ENCODE data around the gene ASPSCR1. TPM values are rescaled to one million over a fixed set of nuclear protein-coding genes. Genes with fewer than 3 reads are reported as not detected.

Gene ASPSCR1
- total RNA-seq, 1 donor from 2014 or later, result 32.9 TPM

- H3K4me1 Mint-ChIP-seq (ENCODE audit: low read depth), result no peaks in the 10 kb centered on the region
- no peaks in the 10 kb centered on the region for H3K27me3 Mint-ChIP-seq (ENCODE audit: low read depth)
- intact Hi-C loops (cut with micrococcal nuclease), result no loop called here
- no peak for DNase-seq (ENCODE audit: low spot score)
- no peaks in the 10 kb centered on the region for H3K36me3 Mint-ChIP-seq (ENCODE audit: low read depth)
- H3K9me3 Mint-ChIP-seq, result no peaks in the 10 kb centered on the region
- H3K4me3 Mint-ChIP-seq (ENCODE audit: low read depth), result no peak overlapping the region
- H3K27ac Mint-ChIP-seq, result no peak overlapping the region
Measured at GRCh38 chr17:81998691-81999438, 21.4 kb downstream of the ASPSCR1 start.

DNA sequence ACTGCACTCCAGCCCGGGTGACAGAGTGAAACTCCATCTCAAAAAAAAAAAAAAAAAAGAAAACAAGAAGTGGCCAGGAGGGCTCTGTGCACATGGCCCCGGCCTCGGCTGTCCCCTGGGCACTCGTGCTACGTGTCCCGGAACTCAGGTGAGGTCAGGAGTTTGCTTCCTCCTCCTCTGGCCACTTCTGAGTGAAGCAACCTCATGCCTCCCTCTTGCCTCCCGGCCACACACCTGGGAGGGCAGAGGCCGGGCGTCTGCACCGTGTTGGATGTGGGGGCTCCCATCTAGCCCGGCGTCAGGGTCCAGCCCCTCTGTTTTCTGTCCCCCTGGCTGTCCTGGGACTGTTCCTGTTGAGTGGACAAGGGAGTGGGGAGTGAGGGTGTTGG is 22.2 kb downstream of the ASPSCR1 start:
- H3K4me3 Mint-ChIP-seq (ENCODE audit: low read depth), result no peak overlapping the region
- H3K9me3 Mint-ChIP-seq, result no peaks in the 10 kb centered on the region
- no peaks in the 10 kb centered on the region for H3K36me3 Mint-ChIP-seq (ENCODE audit: low read depth)
- DNase-seq (ENCODE audit: low spot score), result no peak
- intact Hi-C loops (cut with micrococcal nuclease), result no loop called here
- no peaks in the 10 kb centered on the region for H3K4me1 Mint-ChIP-seq (ENCODE audit: low read depth)
- no peak overlapping the region for H3K27ac Mint-ChIP-seq
- no peaks in the 10 kb centered on the region for H3K27me3 Mint-ChIP-seq (ENCODE audit: low read depth)

GRCh38 chr17:81999976-82000802 is 22.8 kb downstream of the ASPSCR1 start:
- Mint-ChIP-seq H3K36me3 (ENCODE audit: low read depth) (no peaks in the 10 kb centered on the region), H3K27ac (no peak overlapping the region), H3K4me3 (ENCODE audit: low read depth) (no peak overlapping the region)

DNA sequence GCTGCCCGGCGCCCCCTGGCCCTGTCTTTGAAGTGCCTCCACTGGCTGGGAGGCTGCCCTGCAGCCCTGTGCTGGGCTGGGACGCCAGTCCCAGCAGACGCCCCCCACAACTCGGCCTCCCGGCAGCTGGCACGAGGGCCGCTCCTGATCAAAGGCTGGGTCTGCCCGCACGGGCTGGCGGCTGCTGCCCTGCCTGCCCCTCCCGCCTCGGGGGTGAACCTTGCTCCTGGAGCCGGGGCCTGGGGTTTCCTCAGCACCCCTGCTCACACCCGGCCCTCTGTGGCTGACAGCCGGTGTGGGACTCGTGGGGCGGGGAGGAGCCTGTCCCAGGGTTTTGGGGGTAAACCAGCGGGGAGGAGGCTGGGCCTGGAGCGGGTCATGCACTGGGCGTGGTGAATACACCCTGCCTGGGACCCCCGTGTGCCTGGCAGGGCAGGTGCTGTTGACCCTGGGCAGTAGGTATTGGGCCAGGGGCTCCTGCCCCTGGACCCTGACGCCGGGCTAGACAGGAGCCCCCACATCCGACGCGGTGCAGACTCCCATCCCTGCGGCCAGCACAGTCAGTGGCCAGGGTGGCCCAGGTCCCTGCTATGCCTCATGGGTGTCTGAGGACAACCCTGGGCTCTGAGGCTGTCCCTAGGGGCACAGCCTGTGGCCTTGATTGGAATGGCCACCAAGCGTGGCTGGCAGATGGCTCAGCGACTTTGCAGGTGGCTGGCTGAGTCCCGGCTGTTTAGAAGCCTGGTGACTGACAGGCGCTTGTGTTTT is 23.6 kb downstream of the ASPSCR1 start:
- no peaks in the 10 kb centered on the region for H3K4me1 Mint-ChIP-seq (ENCODE audit: low read depth)
- H3K4me3 Mint-ChIP-seq (ENCODE audit: low read depth), result no peak overlapping the region
- H3K36me3 Mint-ChIP-seq (ENCODE audit: low read depth), result no peaks in the 10 kb centered on the region
- H3K27ac Mint-ChIP-seq, result no peak overlapping the region
- no peak for DNase-seq (ENCODE audit: low spot score)
- intact Hi-C loops (cut with micrococcal nuclease), result no loop called here
- no peaks in the 10 kb centered on the region for H3K9me3 Mint-ChIP-seq
- H3K27me3 Mint-ChIP-seq (ENCODE audit: low read depth), result no peaks in the 10 kb centered on the region

More at GRCh38 chr17:81999976-82000802, 22.8 kb downstream of the ASPSCR1 start:
- intact Hi-C loops (cut with micrococcal nuclease), result no loop called here
- Mint-ChIP-seq H3K27me3 (ENCODE audit: low read depth) (no peaks in the 10 kb centered on the region), H3K4me1 (ENCODE audit: low read depth) (no peaks in the 10 kb centered on the region), H3K9me3 (no peaks in the 10 kb centered on the region)
- DNase-seq (ENCODE audit: low spot score), result no peak

GRCh38 chr17:82001571-82002056 is 24.2 kb downstream of the ASPSCR1 start:
- DNase-seq (ENCODE audit: low spot score), result no peak
- H3K9me3 Mint-ChIP-seq, result no peaks in the 10 kb centered on the region
- no peaks in the 10 kb centered on the region for H3K27me3 Mint-ChIP-seq (ENCODE audit: low read depth)
- H3K4me1 Mint-ChIP-seq (ENCODE audit: low read depth), result no peaks in the 10 kb centered on the region
- H3K36me3 Mint-ChIP-seq (ENCODE audit: low read depth), result no peaks in the 10 kb centered on the region
- intact Hi-C loops (cut with micrococcal nuclease), result no loop called here
- H3K4me3 Mint-ChIP-seq (ENCODE audit: low read depth), result no peak overlapping the region
- H3K27ac Mint-ChIP-seq, result no peak overlapping the region

GRCh38 chr17:82003411-82004381 is 26.3 kb downstream of the ASPSCR1 start:
- intact Hi-C loops (cut with micrococcal nuclease), result no loop called here
- DNase-seq (ENCODE audit: low spot score), result no peak
- no peaks in the 10 kb centered on the region for H3K27me3 Mint-ChIP-seq (ENCODE audit: low read depth)
- H3K9me3 Mint-ChIP-seq, result no peaks in the 10 kb centered on the region
- H3K36me3 Mint-ChIP-seq (ENCODE audit: low read depth), result no peaks in the 10 kb centered on the region
- H3K27ac Mint-ChIP-seq, result no peak overlapping the region
- H3K4me1 Mint-ChIP-seq (ENCODE audit: low read depth), result no peaks in the 10 kb centered on the region
- no peak overlapping the region for H3K4me3 Mint-ChIP-seq (ENCODE audit: low read depth)

GRCh38 chr17:82004517-82005455 is 27.4 kb downstream of the ASPSCR1 start:
- no peak for DNase-seq (ENCODE audit: low spot score)
- Mint-ChIP-seq H3K4me1 (ENCODE audit: low read depth) (no peaks in the 10 kb centered on the region), H3K36me3 (ENCODE audit: low read depth) (no peaks in the 10 kb centered on the region), H3K27ac (no peak overlapping the region), H3K9me3 (no peaks in the 10 kb centered on the region), H3K4me3 (ENCODE audit: low read depth) (no peak overlapping the region), H3K27me3 (ENCODE audit: low read depth) (no peaks in the 10 kb centered on the region)
- intact Hi-C loops (cut with micrococcal nuclease), result no loop called here

DNA sequence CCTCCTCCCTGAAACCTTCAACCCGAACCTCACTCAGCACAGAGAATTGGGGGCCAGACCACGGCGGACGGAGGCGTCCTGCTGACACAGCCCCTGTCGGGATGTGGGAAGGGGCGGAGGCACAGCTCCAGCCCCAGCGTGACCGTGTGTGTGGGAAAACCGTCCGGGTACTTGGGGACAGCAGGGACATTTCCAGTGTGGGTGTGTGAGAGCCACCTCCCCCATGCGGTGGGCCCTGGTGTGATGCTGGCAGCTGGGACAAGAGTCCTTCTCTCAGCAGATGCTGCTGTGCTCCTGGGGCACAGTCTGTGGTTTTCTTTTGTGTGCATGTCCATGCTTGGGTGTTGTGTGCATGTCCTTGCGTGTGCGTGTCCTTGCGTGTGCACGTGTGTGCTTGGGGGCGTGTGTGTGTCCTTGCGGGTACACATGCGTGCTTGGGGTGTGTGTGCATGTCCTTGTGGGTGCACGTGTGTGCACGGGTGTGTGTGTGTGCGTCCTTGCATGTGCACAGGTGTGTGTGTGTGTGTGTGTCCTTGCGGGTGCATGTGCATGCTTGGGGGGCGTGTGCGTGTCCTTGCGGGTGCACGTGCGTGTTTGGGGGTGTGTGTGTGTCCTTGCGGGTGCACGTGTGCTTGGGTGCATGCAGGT is 28.4 kb downstream of the ASPSCR1 start:
- Mint-ChIP-seq H3K4me1 (ENCODE audit: low read depth) (no peaks in the 10 kb centered on the region), H3K27me3 (ENCODE audit: low read depth) (no peaks in the 10 kb centered on the region), H3K36me3 (ENCODE audit: low read depth) (no peaks in the 10 kb centered on the region), H3K4me3 (ENCODE audit: low read depth) (no peak overlapping the region), H3K27ac (no peak overlapping the region), H3K9me3 (no peaks in the 10 kb centered on the region)
- intact Hi-C loops (cut with micrococcal nuclease), result no loop called here
- DNase-seq (ENCODE audit: low spot score), result no peak

- Mint-ChIP-seq H3K27me3 (ENCODE audit: low read depth) (no peaks in the 10 kb centered on the region), H3K4me1 (ENCODE audit: low read depth) (no peaks in the 10 kb centered on the region), H3K9me3 (no peaks in the 10 kb centered on the region), H3K36me3 (ENCODE audit: low read depth) (no peaks in the 10 kb centered on the region), H3K4me3 (ENCODE audit: low read depth) (no peak overlapping the region), H3K27ac (no peak overlapping the region)
- intact Hi-C loops (cut with micrococcal nuclease), result no loop called here
- DNase-seq (ENCODE audit: low spot score), result no peak
Measured at GRCh38 chr17:82006468-82007227, 29.2 kb downstream of the ASPSCR1 start.

DNA sequence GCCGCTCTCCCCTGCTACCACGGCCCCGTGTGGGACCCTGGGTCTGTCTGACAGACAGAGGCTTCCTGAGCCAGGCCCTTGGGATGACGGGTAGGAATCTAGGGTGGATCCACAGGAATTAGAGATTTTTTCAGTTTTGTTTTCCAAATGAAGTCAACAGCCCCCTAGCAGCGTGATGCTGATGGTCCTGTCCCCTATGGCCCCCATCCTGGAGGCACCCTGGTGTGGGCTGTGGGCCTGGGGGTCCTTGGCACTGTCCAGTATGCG is 29.7 kb downstream of the ASPSCR1 start:
- Mint-ChIP-seq H3K4me1 (ENCODE audit: low read depth) (no peaks in the 10 kb centered on the region), H3K27me3 (ENCODE audit: low read depth) (no peaks in the 10 kb centered on the region), H3K9me3 (no peaks in the 10 kb centered on the region), H3K4me3 (ENCODE audit: low read depth) (no peak overlapping the region), H3K36me3 (ENCODE audit: low read depth) (no peaks in the 10 kb centered on the region), H3K27ac (no peak overlapping the region)
- intact Hi-C loops (cut with micrococcal nuclease), result no loop called here
- DNase-seq (ENCODE audit: low spot score), result no peak
